Stimulated activated naive CD8-positive, alpha-beta T cell treated with anti-CD3 and anti-CD28 coated beads, Interleukin-15, Interleukin-2, amounts not matched to agents 100 ng/mL and 50 ng/mL, for 24 hours (primary cell): ENCODE measurements around the gene DHRS13.
A peak's percentile ranks its signal among the peaks of the same experiment; 100 is the strongest.
"Not testable (repeated sequence)": the region's sequence is repeated elsewhere in the genome, so short reads cannot be mapped to it uniquely, and the experiment has no call there.

ENCODE experiments used
- H3K27ac Mint-ChIP-seq: one replicate; pipeline ENCODE4 v1.8.0; 2021; ENCODE audit warnings: mild to moderate bottlenecking, mixed read lengths
- H3K27me3 Mint-ChIP-seq: one replicate; pipeline ENCODE4 v1.8.0; 2021; ENCODE audit warnings: mixed read lengths
- H3K36me3 Mint-ChIP-seq: one replicate; pipeline ENCODE4 v1.8.0; 2021; ENCODE audit warnings: low read depth, mixed read lengths
- H3K4me1 Mint-ChIP-seq: one replicate; pipeline ENCODE4 v1.8.0; 2021; ENCODE audit warnings: low read depth, mixed read lengths
- H3K4me3 Mint-ChIP-seq: one replicate; pipeline ENCODE4 v1.8.0; 2021; ENCODE audit warnings: mild to moderate bottlenecking, mixed read lengths
- H3K9me3 Mint-ChIP-seq: one replicate; pipeline ENCODE4 v1.8.0; 2021; ENCODE audit warnings: mixed read lengths

Gene DHRS13

DNA sequence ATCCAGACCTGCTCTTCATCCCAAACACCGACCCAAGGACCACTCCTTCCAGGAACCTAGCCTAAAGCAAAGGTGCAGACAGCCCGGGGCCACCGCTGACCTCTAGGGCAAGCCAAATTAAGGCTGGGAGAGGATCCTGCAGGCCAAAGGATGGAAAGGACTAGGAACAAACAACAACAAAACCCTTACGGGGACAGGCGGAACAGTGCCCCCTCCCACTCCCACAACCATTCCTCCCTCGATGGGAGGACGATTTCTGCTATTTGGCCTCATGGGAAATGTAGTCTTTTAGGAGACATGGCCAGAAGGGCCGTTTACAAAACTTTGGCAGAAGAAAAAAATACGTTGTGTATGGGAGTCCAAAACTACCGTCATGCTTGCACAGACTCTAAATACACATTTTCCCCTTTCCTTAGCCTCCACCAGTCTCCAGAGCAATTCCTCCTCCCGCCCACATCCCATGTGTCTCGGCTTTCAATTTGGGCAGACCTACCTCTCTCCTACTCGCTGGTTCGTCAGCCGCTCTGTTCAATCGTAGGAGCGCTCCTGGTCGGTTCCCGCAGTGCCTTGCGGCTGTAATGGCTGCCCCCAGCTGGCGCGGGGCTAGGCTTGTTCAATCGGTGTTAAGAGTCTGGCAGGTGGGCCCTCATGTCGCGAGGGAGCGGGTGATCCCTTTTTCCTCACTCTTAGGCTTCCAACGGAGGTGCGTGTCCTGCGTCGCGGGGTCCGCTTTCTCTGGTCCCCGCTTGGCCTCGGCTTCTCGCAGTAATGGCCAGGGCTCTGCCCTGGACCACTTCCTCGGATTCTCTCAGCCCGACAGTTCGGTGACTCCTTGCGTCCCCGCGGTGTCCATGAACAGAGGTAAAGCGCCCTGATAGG lies 48.2 kb downstream of the DHRS13 start, which contains the start of gene ERAL1:
Gene ERAL1 (plus strand): TSS at position 560 of the 879 bp plus-strand sequence. CDS start 19 bp downstream, at position 579.
- Mint-ChIP-seq H3K4me1 (peaks cover 31% of the 10 kb centered on the region), H3K27me3 (no peaks in the 10 kb centered on the region), H3K27ac (peak within 1 kb of the TSS; percentile 94), H3K9me3 (no peaks in the 10 kb centered on the region), H3K4me3 (peak within 1 kb of the TSS; percentile 88), H3K36me3 (peaks cover 21% of the 10 kb centered on the region)

DNA sequence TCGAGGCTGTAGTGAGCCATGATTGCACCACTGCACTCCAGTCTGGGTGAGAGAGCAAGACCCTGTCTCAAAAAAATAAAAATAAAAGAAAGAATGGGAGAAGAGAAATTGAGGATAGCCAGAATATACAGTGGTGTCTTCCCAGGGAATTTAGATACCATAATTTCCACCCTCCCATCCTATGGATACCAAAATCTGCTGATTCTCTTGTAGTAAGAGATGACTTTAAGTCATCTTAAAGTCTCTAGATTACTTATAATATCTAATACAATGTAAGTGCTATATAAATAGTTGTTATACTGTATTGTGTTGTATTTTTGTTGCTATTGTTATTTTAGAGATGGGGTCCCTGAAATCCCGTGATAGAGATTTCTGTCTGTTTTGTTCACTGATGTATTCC lies 49.6 kb downstream of the DHRS13 start:
- Mint-ChIP-seq H3K9me3 (no peaks in the 10 kb centered on the region), H3K4me1 (peaks cover 32% of the 10 kb centered on the region), H3K4me3 (peak overlapping the region; percentile 26), H3K36me3 (peaks cover 11% of the 10 kb centered on the region), H3K27ac (no peak overlapping the region), H3K27me3 (no peaks in the 10 kb centered on the region)

DNA sequence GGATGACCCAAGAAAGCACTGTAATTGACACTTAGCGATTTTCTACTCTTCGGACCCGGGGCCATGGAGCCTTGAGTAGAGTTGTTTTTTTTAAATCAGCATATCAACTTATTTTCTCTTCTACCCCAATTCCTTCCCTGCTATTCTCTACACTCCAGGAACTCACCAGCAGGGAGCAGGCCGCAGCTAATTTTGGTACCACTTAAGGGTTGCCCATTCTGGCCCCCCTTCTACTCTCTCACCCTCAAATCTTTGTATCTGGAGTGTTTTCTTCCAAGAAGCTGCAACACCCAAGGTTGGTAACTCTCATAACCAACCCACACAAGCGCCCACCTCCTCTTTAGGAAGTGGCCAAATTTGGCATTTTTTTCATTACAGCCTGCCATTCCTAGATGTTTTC lies 53.6 kb downstream of the DHRS13 start:
- Mint-ChIP-seq H3K27ac (no peak overlapping the region), H3K27me3 (no peaks in the 10 kb centered on the region), H3K4me3 (no peak overlapping the region), H3K4me1 (peaks cover 7% of the 10 kb centered on the region), H3K9me3 (no peaks in the 10 kb centered on the region), H3K36me3 (no peaks in the 10 kb centered on the region)

DNA sequence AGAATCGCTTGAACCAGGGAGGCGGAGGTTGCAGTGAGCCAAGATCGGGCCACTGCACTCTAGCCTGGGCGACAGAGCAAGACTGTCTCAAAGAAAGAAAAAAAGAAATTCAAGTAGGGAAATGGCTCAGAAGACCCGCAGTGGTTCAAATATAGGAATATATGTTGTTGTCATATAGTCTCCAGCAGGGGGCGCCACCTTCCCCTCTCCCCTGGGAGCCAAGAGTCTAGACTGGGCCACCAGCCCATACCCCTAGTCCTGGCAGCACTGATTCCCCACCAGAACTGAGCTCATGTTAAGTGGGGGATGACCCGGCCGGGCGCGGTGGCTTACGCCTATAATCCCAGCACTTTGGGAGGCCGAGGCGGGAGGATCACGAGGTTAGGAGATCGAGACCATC lies 54.2 kb downstream of the DHRS13 start:
- H3K27me3 Mint-ChIP-seq, H3K9me3 Mint-ChIP-seq, H3K27ac Mint-ChIP-seq, H3K4me3 Mint-ChIP-seq, H3K4me1 Mint-ChIP-seq, H3K36me3 Mint-ChIP-seq: not testable (repeated sequence)
